Activated naive CD4-positive, alpha-beta T cell treated with anti-CD3 and anti-CD28 coated beads, Interleukin-2, amount 50 U/mL, for 16 hours (primary cell): ENCODE measurements around the gene EPB41L4A.

ENCODE experiments used
- DNase-seq: peaks from one replicate; pipeline ENCODE4 v3.0.0-alpha.2; 2020

Gene EPB41L4A

GRCh38 chr5:112306956-112307355 is 112.1 kb downstream of the EPB41L4A start:
- no peak for DNase-seq

GRCh38 chr5:112304743-112305142 is 114.3 kb downstream of the EPB41L4A start:
- DNase-seq = no peak

- DNase-seq = no peak
Observed at GRCh38 chr5:112303685-112304084, 115.4 kb downstream of the EPB41L4A start.

- DNase-seq = no peak
Observed at GRCh38 chr5:112294126-112294525, 125.0 kb downstream of the EPB41L4A start.

- no peak for DNase-seq
Observed at GRCh38 chr5:112293587-112293986, 125.5 kb downstream of the EPB41L4A start.

GRCh38 chr5:112290691-112291090 is 128.4 kb downstream of the EPB41L4A start:
- no peak for DNase-seq

GRCh38 chr5:112289465-112289864 is 129.6 kb downstream of the EPB41L4A start:
- no peak for DNase-seq

- DNase-seq = no peak
Observed at GRCh38 chr5:112283943-112284929, 134.8 kb downstream of the EPB41L4A start.

- DNase-seq = no peak
Observed at GRCh38 chr5:112283034-112283582, 136.0 kb downstream of the EPB41L4A start.

GRCh38 chr5:112279082-112279481 is 140.0 kb downstream of the EPB41L4A start:
- DNase-seq = no peak

- no peak for DNase-seq
Observed at GRCh38 chr5:112276991-112277390, 142.1 kb downstream of the EPB41L4A start.

- no peak for DNase-seq
Observed at GRCh38 chr5:112275671-112276070, 143.4 kb downstream of the EPB41L4A start.

- no peak for DNase-seq
Observed at GRCh38 chr5:112270299-112271293, 148.5 kb downstream of the EPB41L4A start.

- no peak for DNase-seq
Observed at GRCh38 chr5:112267231-112267630, 151.8 kb downstream of the EPB41L4A start.

GRCh38 chr5:112264666-112265065 is 154.4 kb downstream of the EPB41L4A start:
- no peak for DNase-seq

- no peak for DNase-seq
Observed at GRCh38 chr5:112264151-112264550, 154.9 kb downstream of the EPB41L4A start.

- DNase-seq = no peak
Observed at GRCh38 chr5:112263469-112263868, 155.6 kb downstream of the EPB41L4A start.

- DNase-seq = no peak
Observed at GRCh38 chr5:112258571-112258970, 160.5 kb downstream of the EPB41L4A start.

GRCh38 chr5:112257976-112258375 is 161.1 kb downstream of the EPB41L4A start:
- DNase-seq = no peak

GRCh38 chr5:112257005-112257404 is 162.1 kb downstream of the EPB41L4A start:
- no peak for DNase-seq

- no peak for DNase-seq
Observed at GRCh38 chr5:112254303-112254702, 164.8 kb downstream of the EPB41L4A start.

GRCh38 chr5:112253478-112254250 is 165.4 kb downstream of the EPB41L4A start:
- no peak for DNase-seq
